Measurements from ENCODE around the gene PPCDC.

DNA sequence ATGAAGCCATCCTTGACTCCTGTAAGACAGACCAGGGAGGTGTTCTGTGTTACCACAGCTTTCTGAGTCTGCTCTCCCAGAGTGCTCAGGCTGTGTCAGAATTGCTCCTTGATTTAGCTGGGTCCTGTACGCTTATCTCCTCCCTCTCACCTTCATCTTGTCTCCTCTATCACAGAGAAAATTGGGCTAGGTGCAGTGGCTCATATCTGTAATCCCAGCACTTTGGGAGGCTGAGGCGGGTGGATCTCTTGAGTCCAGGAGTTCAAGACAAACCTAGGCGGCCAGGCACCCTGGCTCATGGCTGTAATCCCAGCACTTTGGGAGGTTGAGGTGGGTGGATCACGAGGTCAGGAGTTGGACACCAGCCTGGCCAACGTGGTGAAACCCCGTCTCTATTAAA lies 22.1 kb upstream of the PPCDC start:
- TF ChIP-seq, protein P1, sequence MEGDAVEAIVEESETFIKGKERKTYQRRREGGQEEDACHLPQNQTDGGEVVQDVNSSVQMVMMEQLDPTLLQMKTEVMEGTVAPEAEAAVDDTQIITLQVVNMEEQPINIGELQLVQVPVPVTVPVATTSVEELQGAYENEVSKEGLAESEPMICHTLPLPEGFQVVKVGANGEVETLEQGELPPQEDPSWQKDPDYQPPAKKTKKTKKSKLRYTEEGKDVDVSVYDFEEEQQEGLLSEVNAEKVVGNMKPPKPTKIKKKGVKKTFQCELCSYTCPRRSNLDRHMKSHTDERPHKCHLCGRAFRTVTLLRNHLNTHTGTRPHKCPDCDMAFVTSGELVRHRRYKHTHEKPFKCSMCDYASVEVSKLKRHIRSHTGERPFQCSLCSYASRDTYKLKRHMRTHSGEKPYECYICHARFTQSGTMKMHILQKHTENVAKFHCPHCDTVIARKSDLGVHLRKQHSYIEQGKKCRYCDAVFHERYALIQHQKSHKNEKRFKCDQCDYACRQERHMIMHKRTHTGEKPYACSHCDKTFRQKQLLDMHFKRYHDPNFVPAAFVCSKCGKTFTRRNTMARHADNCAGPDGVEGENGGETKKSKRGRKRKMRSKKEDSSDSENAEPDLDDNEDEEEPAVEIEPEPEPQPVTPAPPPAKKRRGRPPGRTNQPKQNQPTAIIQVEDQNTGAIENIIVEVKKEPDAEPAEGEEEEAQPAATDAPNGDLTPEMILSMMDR (IDR thresholded peaks at IDR 0.05) = no peak
- TF ChIP-seq POLR2A (IDR thresholded peaks at IDR 0.05) (no peak), EP300 (IDR thresholded peaks at IDR 0.05) (no peak), POLR2AphosphoS5 (IDR thresholded peaks at IDR 0.05) (no peak)
